HepG2 (cell line): ENCODE results near the gene ENTPD2. TPM values are rescaled to one million over a fixed set of nuclear protein-coding genes. Genes with fewer than 3 reads are reported as not detected.

Source experiments
- AKAP8 ChIP-seq: sonication (generic); formaldehyde crosslinking; IDR thresholded peaks from 2 replicates; pipeline ENCODE4 v1.5.1; 2020; ENCODE audit warnings: mild to moderate bottlenecking, missing genetic modification reagents
- ARID4A ChIP-seq: sonication (generic); formaldehyde crosslinking; IDR thresholded peaks from 2 replicates; pipeline ENCODE4 v1.5.0; 2020; ENCODE audit warnings: mild to moderate bottlenecking, missing genetic modification reagents, borderline replicate concordance
- ATAD3A ChIP-seq: sonication (generic); formaldehyde crosslinking; IDR thresholded peaks from 2 replicates; pipeline ENCODE4 v1.4.0; 2020; ENCODE audit warnings: missing genetic modification reagents
- BRCA1 ChIP-seq: sonication (generic); formaldehyde crosslinking; IDR thresholded peaks from 2 replicates; pipeline ENCODE4 v1.4.0; 2020; ENCODE audit warnings: missing genetic modification reagents
- HDAC6 ChIP-seq: fragments of 200-600 bp; sonication (generic); IDR thresholded peaks from 2 replicates; pipeline ENCODE4 v1.7.0; 2017; ENCODE audit warnings: mild to moderate bottlenecking, antibody characterized with exemption, low read length, low read depth
- HNRNPLL ChIP-seq: fragments of 200-400 bp; formaldehyde crosslinking; IDR thresholded peaks from 2 replicates; pipeline ENCODE4 v1.6.1; 2017; ENCODE audit warnings: mild to moderate bottlenecking, low read depth, low read length; ENCODE audit not compliant: poor library complexity, severe bottlenecking
- KLF13 ChIP-seq: sonication (generic); formaldehyde crosslinking; IDR thresholded peaks from 2 replicates; pipeline ENCODE4 v1.4.0; 2020; ENCODE audit warnings: mild to moderate bottlenecking, missing genetic modification reagents
- LCORL ChIP-seq, 2 experiments: fragments of 450-650 bp in 1 of 2; sonication (generic) in 1 of 2; formaldehyde crosslinking in 1 of 2; IDR thresholded peaks; 2 replicates each; pipeline versions ENCODE4 v1.5.0 to v1.6.1; 2017 to 2020; ENCODE audit warnings: antibody characterized with exemption in 1 of 2, missing genetic modification reagents in 1 of 2
- MLLT10 ChIP-seq: sonication (generic); formaldehyde crosslinking; IDR thresholded peaks from 2 replicates; pipeline ENCODE4 v1.4.0; 2020; ENCODE audit warnings: missing genetic modification reagents
- MXD4 ChIP-seq: IDR thresholded peaks from 2 replicates; pipeline ENCODE4 v1.6.1; 2016; ENCODE audit warnings: mild to moderate bottlenecking, missing biosample characterization, missing genetic modification reagents
- MXI1 ChIP-seq: IDR thresholded peaks from 3 replicates; pipeline ENCODE4 v1.6.1; 2012; ENCODE audit warnings: low read depth, low read length, inconsistent platforms, borderline replicate concordance
- MYC ChIP-seq: sonication (generic); formaldehyde crosslinking; IDR thresholded peaks from 2 replicates; pipeline ENCODE4 v1.9.0; 2021; ENCODE audit warnings: missing genetic modification reagents, borderline replicate concordance
- PATZ1 ChIP-seq: sonication (generic); formaldehyde crosslinking; IDR thresholded peaks from 2 replicates; pipeline ENCODE4 v1.4.0; 2020; ENCODE audit warnings: missing genetic modification reagents
- TEF ChIP-seq: sonication (generic); formaldehyde crosslinking; IDR thresholded peaks from 2 replicates; pipeline ENCODE4 v1.5.0; 2020; ENCODE audit warnings: missing genetic modification reagents
- ZNF430 ChIP-seq: sonication (generic); formaldehyde crosslinking; IDR thresholded peaks from 2 replicates; pipeline ENCODE4 v1.9.0; 2021; ENCODE audit warnings: mild to moderate bottlenecking, missing genetic modification reagents
- ZNF552 ChIP-seq: sonication (generic); formaldehyde crosslinking; IDR thresholded peaks from 2 replicates; pipeline ENCODE4 v1.9.0; 2022; ENCODE audit warnings: missing genetic modification reagents, mild to moderate bottlenecking, borderline replicate concordance
- ZNF788 ChIP-seq: sonication (generic); formaldehyde crosslinking; IDR thresholded peaks from 2 replicates; pipeline ENCODE4 v1.5.0; 2020; ENCODE audit warnings: mild to moderate bottlenecking, missing genetic modification reagents, borderline replicate concordance
- ZNF883 ChIP-seq: sonication (generic); formaldehyde crosslinking; IDR thresholded peaks from 2 replicates; pipeline ENCODE4 v1.5.1; 2020; ENCODE audit warnings: mild to moderate bottlenecking, missing genetic modification reagents; ENCODE audit errors: not compliant biosample characterization
- polyA plus RNA-seq, 8 experiments: library from polyadenylated mRNA; depleted of rRNA in 3 of 8; stranded (reverse) in 7 of 8; unstranded in 1 of 8; fragments of >200 nt; fragmentation: Illumina TruSeq in 4 of 8; extraction: Trizol in 4 of 8; gene quantifications; 2 replicates each; pipeline versions ENCODE4 v1.2.1 to v1.2.3, GENCODE V29; 2011 to 2016; ENCODE audit warnings: low read depth in 4 of 8, missing spikeins in 1 of 8, mixed read lengths in 1 of 8; ENCODE audit not compliant: insufficient read depth in 1 of 8
- total RNA-seq, 5 experiments: library from RNA; depleted of rRNA; stranded (reverse); fragments of >200 nt; fragmentation: Illumina TruSeq; extraction: Trizol; gene quantifications; 2 replicates each; pipeline ENCODE4 v1.2.3, GENCODE V29; 2016; ENCODE audit warnings: low read depth in 1 of 5
- TF ChIP-seq, protein P1 (sequence below): sonication (generic); formaldehyde crosslinking; IDR thresholded peaks from 2 replicates; pipeline ENCODE4 v1.5.1; 2020; ENCODE audit warnings: missing genetic modification reagents, mild to moderate bottlenecking, borderline replicate concordance
- TF ChIP-seq, protein P2 (sequence below): IDR thresholded peaks from 2 replicates; pipeline ENCODE4 v1.6.1; 2012; ENCODE audit warnings: inconsistent platforms

The ENTPD2 gene
- total and polyA plus RNA-seq, 2 of the 13 experiments (the other 11 are each of a cell fraction or from before 2014, with no cell fraction given) = 0.95 to 3.2 TPM

GRCh38 chr9:137073992-137074399, 20.1 kb upstream of the ENTPD2 start (continued):
- TF ChIP-seq BRCA1 (CRISPR knock-in tag) (0 out of 2 replicates have a peak, but pooled peaks have one; percentile 17), HDAC6 (no peak), PATZ1 (peak; percentile 41; the same call in 1 of the 2 replicates), ATAD3A (CRISPR knock-in tag) (no peak), ZNF430 (CRISPR knock-in tag) (no peak), TEF (no peak), AKAP8 (CRISPR knock-in tag) (no peak), MLLT10 (no peak), ZNF883 (CRISPR knock-in tag) (peak; percentile 66), ZNF788 (CRISPR knock-in tag) (peak; percentile 20; the same call in 1 of the 2 replicates), MYC (CRISPR knock-in tag) (peak; percentile 83), MXI1 (0 out of 3 replicates have a peak, but pooled peaks have one; percentile 21), KLF13 (CRISPR knock-in tag) (no peak), MXD4 (CRISPR knock-in tag) (0 out of 2 replicates have a peak, but pooled peaks have one; percentile 18), HNRNPLL (no peak), ZNF552 (CRISPR knock-in tag) (no peak), ARID4A (peak; percentile 19; the same call in 1 of the 2 replicates), LCORL (IDR thresholded peaks at IDR 0.05) (no peak), LCORL (CRISPR knock-in tag; IDR thresholded peaks at IDR 0.05) (peak; percentile 54; the same call in 1 of the 2 replicates)
- TF ChIP-seq, protein P1, sequence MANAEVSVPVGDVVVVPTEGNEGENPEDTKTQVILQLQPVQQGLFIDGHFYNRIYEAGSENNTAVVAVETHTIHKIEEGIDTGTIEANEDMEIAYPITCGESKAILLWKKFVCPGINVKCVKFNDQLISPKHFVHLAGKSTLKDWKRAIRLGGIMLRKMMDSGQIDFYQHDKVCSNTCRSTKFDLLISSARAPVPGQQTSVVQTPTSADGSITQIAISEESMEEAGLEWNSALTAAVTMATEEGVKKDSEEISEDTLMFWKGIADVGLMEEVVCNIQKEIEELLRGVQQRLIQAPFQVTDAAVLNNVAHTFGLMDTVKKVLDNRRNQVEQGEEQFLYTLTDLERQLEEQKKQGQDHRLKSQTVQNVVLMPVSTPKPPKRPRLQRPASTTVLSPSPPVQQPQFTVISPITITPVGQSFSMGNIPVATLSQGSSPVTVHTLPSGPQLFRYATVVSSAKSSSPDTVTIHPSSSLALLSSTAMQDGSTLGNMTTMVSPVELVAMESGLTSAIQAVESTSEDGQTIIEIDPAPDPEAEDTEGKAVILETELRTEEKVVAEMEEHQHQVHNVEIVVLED (CRISPR knock-in tag) = no peak
- TF ChIP-seq, protein P2, sequence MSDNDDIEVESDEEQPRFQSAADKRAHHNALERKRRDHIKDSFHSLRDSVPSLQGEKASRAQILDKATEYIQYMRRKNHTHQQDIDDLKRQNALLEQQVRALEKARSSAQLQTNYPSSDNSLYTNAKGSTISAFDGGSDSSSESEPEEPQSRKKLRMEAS = peak; percentile 69; the same call in 1 of the 2 replicates
